Spleen (tissue), 11 donors: ENCODE measurements around the gene HLA-DQB2. TPM values are rescaled to one million over a fixed set of nuclear protein-coding genes. Genes with fewer than 3 reads are reported as not detected.

ENCODE experiments used
- DNase-seq: peaks from one replicate; pipeline ENCODE4 v3.0.0-alpha.2; 2020
- H3K27ac ChIP-seq, 8 donors: fragments of 200-600 bp; sonication (generic) in 7 of 8; 1 replicate in 4 of 8; 2 replicates in 4 of 8; pipeline versions ENCODE4 v1.5.0 to v1.8.0; 2016 to 2021; ENCODE audit warnings: inconsistent platforms in 4 of 8, mild to moderate bottlenecking in 4 of 8, moderate library complexity in 1 of 8
- H3K27me3 ChIP-seq, 7 donors: fragments of 200-600 bp; sonication (generic) in 6 of 7; replicated peaks in 1 of 7; 1 replicate in 4 of 7; 2 replicates in 3 of 7; pipeline versions ENCODE4 v1.5.0 to v1.8.0; 2016 to 2021; ENCODE audit warnings: inconsistent platforms in 3 of 7, mild to moderate bottlenecking in 1 of 7
- H3K36me3 ChIP-seq, 6 donors: fragments of 200-600 bp; sonication (generic) in 5 of 6; 1 replicate in 4 of 6; 2 replicates in 2 of 6; pipeline versions ENCODE4 v1.5.0 to v1.8.0; 2016 to 2021; ENCODE audit warnings: inconsistent platforms in 2 of 6
- H3K4me1 ChIP-seq, 6 donors: fragments of 200-600 bp; sonication (generic) in 5 of 6; 1 replicate in 3 of 6; 2 replicates in 3 of 6; pipeline versions ENCODE4 v1.5.0 to v1.8.0; 2016 to 2021; ENCODE audit warnings: inconsistent platforms in 3 of 6
- H3K4me3 ChIP-seq, 8 donors: fragments of 200-600 bp; sonication (generic) in 7 of 8; 1 replicate in 4 of 8; 2 replicates in 4 of 8; pipeline versions ENCODE4 v1.5.0 to v1.8.0; 2016 to 2021; ENCODE audit warnings: inconsistent platforms in 4 of 8, mild to moderate bottlenecking in 4 of 8, moderate library complexity in 2 of 8
- H3K9me3 ChIP-seq, 8 donors: fragments of 200-600 bp; sonication (generic) in 7 of 8; 1 replicate in 4 of 8; 2 replicates in 4 of 8; pipeline versions ENCODE4 v1.5.0 to v1.8.0; 2016 to 2021; ENCODE audit warnings: inconsistent platforms in 4 of 8
- POLR2A ChIP-seq, 3 donors: fragments of 450-650 bp; IDR thresholded peaks; one replicate each; pipeline ENCODE4 v1.5.1; 2017; ENCODE audit warnings: antibody characterized with exemption in 3 of 3, mild to moderate bottlenecking in 1 of 3
- POLR2AphosphoS5 ChIP-seq, 3 donors: sonication (generic); formaldehyde crosslinking; IDR thresholded peaks; one replicate each; pipeline ENCODE4 v1.5.1; 2017; ENCODE audit warnings: antibody characterized with exemption in 3 of 3
- WGBS, 5 donors: extraction: QIAGEN DNeasy Blood & Tissue Kit in 3 of 5; methylation state at CpG; one replicate each; pipeline versions ENCODE4 v1.1.5 to v1.1.7; 2013 to 2018; 5-methylcytosine and 5-hydroxymethylcytosine counted together
- intact Hi-C: fragments of 100-400 bp; cut with DNase I; formaldehyde crosslinking; loops from one replicate; pipeline ENCODE4 v1.15.0; 2023; ENCODE audit warnings: low total_unique reads
- microRNA-seq, 3 donors: library from miRNA; unstranded; fragments of <30 nt; microRNA quantifications; one replicate each; pipeline versions ENCODE4 to v1.1.0, GENCODE V29; 2019 to 2020
- polyA plus RNA-seq, 3 donors: library from polyadenylated mRNA; stranded (reverse); fragments of 200-250 nt; gene quantifications; one replicate each; pipeline ENCODE4 v1.2.1, GENCODE V29; 2013
- small RNA-seq, 4 donors: library from RNA; depleted of rRNA; stranded (forward); fragments of <200 nt; gene quantifications; one replicate each; pipeline ENCODE3, GENCODE V24; 2016
- total RNA-seq, 7 donors: library from RNA; depleted of rRNA in 3 of 7; stranded (reverse); fragments of >200 nt in 3 of 7; fragmentation: NEBNext Ultra II Directional in 4 of 7; extraction: Animal tissue kit (Norgen Biotek cat#: 25700) in 4 of 7; gene quantifications; one replicate each; pipeline versions ENCODE4 v1.1.0 to v1.2.1, GENCODE V29; 2016 to 2021
- TF ChIP-seq, protein P1 (sequence below), 11 experiments: fragments of 200-600 bp in 7 of 11; fragments of 450-650 bp in 4 of 11; sonication (generic) in 4 of 11; IDR thresholded peaks in 8 of 11; conservative IDR thresholded peaks in 3 of 11; 1 replicate in 7 of 11; 2 replicates in 4 of 11; pipeline versions ENCODE4 v1.4.0 to v1.8.0; 2016 to 2021; ENCODE audit warnings: antibody characterized with exemption in 11 of 11, inconsistent platforms in 4 of 11, mild to moderate bottlenecking in 1 of 11
- donor health status: healthy with polysubstance abuse.
- donor health status: DM: no; HTN: no; CAD: no; lungs with moderate emphysema.
- donor health status: DM: no; HTN: no; CAD: no.
- donor health status: Bipolar disorder and iron deficiency.
- donor health status: healthy.
- donor health status: DM: no; HTN: no; CAD: no.
- donor health status: DM: yes; HTN: yes; CAD: no.

Gene HLA-DQB2
- total and polyA plus RNA-seq, 10 donors, result 0.88 to 72.6 (median 5.8) TPM; not detected in 2

DNA sequence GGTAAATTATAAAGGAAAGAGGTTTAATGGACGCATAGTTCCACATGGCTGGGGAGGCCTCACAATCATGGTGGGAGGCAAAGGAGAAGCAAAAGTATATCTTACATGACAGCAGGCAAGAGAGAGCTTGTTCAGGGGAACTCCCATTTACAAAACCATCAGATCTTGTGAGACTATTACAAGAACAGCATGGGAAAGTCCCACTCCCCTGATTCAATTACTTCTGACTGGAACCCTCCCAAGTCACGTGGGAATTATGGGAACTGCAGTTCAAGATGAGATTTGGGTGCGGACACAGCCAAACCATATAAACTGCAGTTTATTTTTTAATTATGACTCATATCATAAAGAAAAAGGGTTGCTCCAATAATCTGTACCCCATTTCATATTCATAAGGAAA, 44.5 kb downstream of the HLA-DQB2 start:
- Histone ChIP-seq H3K4me3 (no peak overlapping the region), H3K27me3 (no peaks in the 10 kb centered on the region), H3K36me3 (no peaks in the 10 kb centered on the region), H3K4me1 (no peaks in the 10 kb centered on the region), H3K27ac (no peak overlapping the region), H3K9me3 (no peaks in the 10 kb centered on the region)
- TF ChIP-seq, protein P1, sequence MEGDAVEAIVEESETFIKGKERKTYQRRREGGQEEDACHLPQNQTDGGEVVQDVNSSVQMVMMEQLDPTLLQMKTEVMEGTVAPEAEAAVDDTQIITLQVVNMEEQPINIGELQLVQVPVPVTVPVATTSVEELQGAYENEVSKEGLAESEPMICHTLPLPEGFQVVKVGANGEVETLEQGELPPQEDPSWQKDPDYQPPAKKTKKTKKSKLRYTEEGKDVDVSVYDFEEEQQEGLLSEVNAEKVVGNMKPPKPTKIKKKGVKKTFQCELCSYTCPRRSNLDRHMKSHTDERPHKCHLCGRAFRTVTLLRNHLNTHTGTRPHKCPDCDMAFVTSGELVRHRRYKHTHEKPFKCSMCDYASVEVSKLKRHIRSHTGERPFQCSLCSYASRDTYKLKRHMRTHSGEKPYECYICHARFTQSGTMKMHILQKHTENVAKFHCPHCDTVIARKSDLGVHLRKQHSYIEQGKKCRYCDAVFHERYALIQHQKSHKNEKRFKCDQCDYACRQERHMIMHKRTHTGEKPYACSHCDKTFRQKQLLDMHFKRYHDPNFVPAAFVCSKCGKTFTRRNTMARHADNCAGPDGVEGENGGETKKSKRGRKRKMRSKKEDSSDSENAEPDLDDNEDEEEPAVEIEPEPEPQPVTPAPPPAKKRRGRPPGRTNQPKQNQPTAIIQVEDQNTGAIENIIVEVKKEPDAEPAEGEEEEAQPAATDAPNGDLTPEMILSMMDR (IDR thresholded peaks at IDR 0.05 in 8 of 11, conservative IDR thresholded peaks at IDR 0.05 in 3 of 11), result no peak
- TF ChIP-seq POLR2A (IDR thresholded peaks at IDR 0.05) (no peak), POLR2AphosphoS5 (IDR thresholded peaks at IDR 0.05) (no peak)
- intact Hi-C loops, result loop anchor here (10.0 kb wide), 1 partner anchor 56 kb away; no protein-coding TSS in a partner anchor
- WGBS, 5 donors, result 41 to 60% (median 51%) methylated on average over 3 of the region's 3 CpGs
- no peak for DNase-seq

DNA sequence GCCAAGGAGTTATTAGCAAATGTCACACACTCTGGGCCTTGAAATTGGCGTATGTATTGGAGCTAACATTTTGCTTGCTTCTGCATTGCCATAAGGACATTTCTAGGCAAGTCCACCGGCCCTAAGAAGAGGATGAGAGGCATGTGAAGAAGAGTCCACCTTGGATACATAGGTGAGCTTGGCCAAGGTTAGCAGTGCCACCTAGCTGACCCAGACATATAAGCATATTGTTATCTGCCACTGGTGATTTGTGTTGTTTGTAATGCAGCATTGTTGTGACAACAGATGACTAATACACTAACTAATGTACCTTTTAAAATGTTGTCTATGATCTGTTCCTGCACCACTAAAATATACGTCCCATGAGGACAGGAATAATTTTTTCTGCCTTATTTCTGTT, 46.9 kb downstream of the HLA-DQB2 start:
- H3K27me3 ChIP-seq, result no peaks in the 10 kb centered on the region
- intact Hi-C loops, result loop anchor here (10.0 kb wide), 1 partner anchor 58 kb away; no protein-coding TSS in a partner anchor
- H3K36me3 ChIP-seq, result no peaks in the 10 kb centered on the region
- no peak for TF ChIP-seq POLR2A (IDR thresholded peaks at IDR 0.05)
- TF ChIP-seq POLR2AphosphoS5 (IDR thresholded peaks at IDR 0.05), result no peak
- TF ChIP-seq, protein P1 (IDR thresholded peaks at IDR 0.05 in 8 of 11, conservative IDR thresholded peaks at IDR 0.05 in 3 of 11), result no peak
- H3K9me3 ChIP-seq, result no peaks in the 10 kb centered on the region
- H3K27ac ChIP-seq, result no peak overlapping the region
- no peaks in the 10 kb centered on the region for H3K4me1 ChIP-seq
- 78 to 94% (median 92%) methylated on average over 3 of the region's 3 CpGs for WGBS, 5 donors
- no peak for DNase-seq
- H3K4me3 ChIP-seq, result no peak overlapping the region

DNA sequence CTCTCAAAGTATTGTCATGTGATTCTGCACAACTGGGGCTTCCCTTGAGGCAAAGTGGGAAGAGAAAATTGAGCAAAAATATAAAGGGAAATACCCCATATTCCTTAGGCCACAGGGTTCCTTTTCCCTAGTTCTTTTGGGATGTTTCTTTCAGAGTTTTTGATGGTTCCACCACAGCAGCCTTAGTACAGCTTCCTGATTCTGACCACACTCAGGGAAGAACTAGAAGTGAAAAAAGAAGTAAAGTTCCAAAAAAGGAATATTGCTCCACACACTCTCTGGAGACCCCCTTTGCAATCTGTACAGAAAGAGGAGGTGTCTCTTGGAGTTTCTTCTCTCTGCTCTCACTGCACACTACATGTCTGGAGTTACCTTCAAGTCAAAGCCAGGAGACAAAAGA, 50.1 kb downstream of the HLA-DQB2 start:
- DNase-seq, result no peak
- no peaks in the 10 kb centered on the region for H3K4me1 ChIP-seq
- intact Hi-C loops, result loop anchor here (10.0 kb wide), 1 partner anchor 62 kb away; no protein-coding TSS in a partner anchor
- no peak overlapping the region for H3K27ac ChIP-seq
- H3K9me3 ChIP-seq, result no peaks in the 10 kb centered on the region
- H3K4me3 ChIP-seq, result no peak overlapping the region
- no peaks in the 10 kb centered on the region for H3K27me3 ChIP-seq
- no peak for TF ChIP-seq POLR2AphosphoS5 (IDR thresholded peaks at IDR 0.05)
- no peak for TF ChIP-seq POLR2A (IDR thresholded peaks at IDR 0.05)
- TF ChIP-seq, protein P1 (IDR thresholded peaks at IDR 0.05 in 8 of 11, conservative IDR thresholded peaks at IDR 0.05 in 3 of 11), result no peak
- H3K36me3 ChIP-seq, result no peaks in the 10 kb centered on the region

DNA sequence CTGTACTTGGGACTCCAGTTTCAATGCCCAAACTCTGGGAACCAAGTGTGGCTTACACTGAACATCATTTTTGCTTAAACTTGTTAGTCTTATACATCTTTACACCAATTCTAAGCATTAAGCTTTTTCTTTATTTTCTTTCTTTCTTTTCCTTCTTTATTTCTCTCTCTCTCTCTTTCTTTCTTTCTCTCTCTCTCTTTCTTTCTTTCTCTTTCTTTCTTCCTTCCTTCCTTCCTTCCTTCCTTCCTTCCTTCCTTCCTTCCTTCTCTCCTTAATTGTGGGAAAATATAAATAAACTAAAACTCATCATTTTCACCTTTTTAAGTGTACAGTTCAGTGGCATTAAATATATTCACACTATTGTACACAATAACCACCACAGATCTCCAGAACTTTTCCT, 53.7 kb downstream of the HLA-DQB2 start:
- intact Hi-C loops, result loop anchor here (10.0 kb wide), 1 partner anchor 65 kb away; no protein-coding TSS in a partner anchor
- TF ChIP-seq POLR2A (IDR thresholded peaks at IDR 0.05) (no peak), POLR2AphosphoS5 (IDR thresholded peaks at IDR 0.05) (no peak)
- TF ChIP-seq, protein P1 (IDR thresholded peaks at IDR 0.05 in 8 of 11, conservative IDR thresholded peaks at IDR 0.05 in 3 of 11), result no peak

More for the DNA sequence above, 53.7 kb downstream of the HLA-DQB2 start:
- Histone ChIP-seq H3K27ac (no peak overlapping the region), H3K4me1 (no peaks in the 10 kb centered on the region), H3K9me3 (no peaks in the 10 kb centered on the region), H3K4me3 (no peak overlapping the region), H3K27me3 (no peaks in the 10 kb centered on the region), H3K36me3 (no peaks in the 10 kb centered on the region)
- DNase-seq, result no peak

Small RNA genes lying within 50 kb of the gene (microRNA-seq; reads per million reads assigned to microRNA genes)
- 0 reads per million in 3 donors for gene MIR3135B

Small RNA genes lying within 50 kb of the gene (small RNA-seq; reads per million reads assigned to genes)
- gene MIR3135B, result 0 reads per million in 4 donors

Other genes with a start within 250 kb of the HLA-DQB2 start
- gene HLA-DRB5, start 233.2 kb downstream of the HLA-DQB2 start, total RNA-seq, result 100 to 1,000 TPM in 4 of 7 donors, 10 to 100 TPM in 1, 1 to 10 TPM in 2; 1.9 to 633 (median 121) TPM
- gene HLA-DRB5, start 233.2 kb downstream of the HLA-DQB2 start, polyA plus RNA-seq, result 10 to 100 TPM in 1 of 3 donors, 1 to 10 TPM in 2; 3.0 to 18.6 (median 3.5) TPM
- 100 to 1,000 TPM; 158 to 779 (median 365) TPM for gene HLA-DRB1, start 173.7 kb downstream of the HLA-DQB2 start, total RNA-seq
- 100 to 1,000 TPM; 450 to 729 (median 573) TPM for gene HLA-DRB1, start 173.7 kb downstream of the HLA-DQB2 start, polyA plus RNA-seq
- 100 to 1,000 TPM in 6 of 7 donors, 10 to 100 TPM in 1; 19.1 to 340 (median 196) TPM for gene HLA-DQA1, start 126.1 kb downstream of the HLA-DQB2 start, total RNA-seq
- 100 to 1,000 TPM; 249 to 441 (median 420) TPM for gene HLA-DQA1, start 126.1 kb downstream of the HLA-DQB2 start, polyA plus RNA-seq
- gene HLA-DQB1, start 96.9 kb downstream of the HLA-DQB2 start, total RNA-seq, result 100 to 1,000 TPM in 4 of 7 donors, 10 to 100 TPM in 2, 1 to 10 TPM in 1; 6.1 to 271 (median 120) TPM
- 1,000 to 10,000 TPM in 1 of 3 donors, 100 to 1,000 TPM in 2; 383 to 1,152 (median 620) TPM for gene HLA-DQB1, start 96.9 kb downstream of the HLA-DQB2 start, polyA plus RNA-seq
- gene HLA-DQA2, start 22.1 kb downstream of the HLA-DQB2 start, total RNA-seq, result 10 to 100 TPM in 4 of 7 donors, 1 to 10 TPM in 2, under 1 TPM in 1; 0.46 to 84.9 (median 10.9) TPM
- gene HLA-DQA2, start 22.1 kb downstream of the HLA-DQB2 start, polyA plus RNA-seq, result under 1 TPM; 0.10 to 0.29 (median 0.24) TPM
- 10 to 100 TPM; 30.7 to 50.7 (median 43.9) TPM for gene HLA-DOB, start 53.5 kb upstream of the HLA-DQB2 start, total RNA-seq
- gene HLA-DOB, start 53.5 kb upstream of the HLA-DQB2 start, polyA plus RNA-seq, result 100 to 1,000 TPM; 112 to 179 (median 141) TPM
- gene TAP2, start 75.2 kb upstream of the HLA-DQB2 start, total RNA-seq, result 100 to 1,000 TPM in 1 of 7 donors, 10 to 100 TPM in 6; 33.0 to 106 (median 77.9) TPM
- gene TAP2, start 75.2 kb upstream of the HLA-DQB2 start, polyA plus RNA-seq, result 10 to 100 TPM; 26.4 to 40.9 (median 34.0) TPM
- 100 to 1,000 TPM; 109 to 156 (median 147) TPM for gene PSMB8, start 80.5 kb upstream of the HLA-DQB2 start, total RNA-seq
- gene PSMB8, start 80.5 kb upstream of the HLA-DQB2 start, polyA plus RNA-seq, result 100 to 1,000 TPM; 248 to 288 (median 279) TPM
- gene TAP1, start 90.2 kb upstream of the HLA-DQB2 start, total RNA-seq, result 100 to 1,000 TPM; 108 to 172 (median 147) TPM
- 100 to 1,000 TPM in 2 of 3 donors, 10 to 100 TPM in 1; 98.5 to 154 (median 133) TPM for gene TAP1, start 90.2 kb upstream of the HLA-DQB2 start, polyA plus RNA-seq
- gene PSMB9, start 90.7 kb upstream of the HLA-DQB2 start, total RNA-seq, result 100 to 1,000 TPM; 141 to 206 (median 169) TPM
- 100 to 1,000 TPM; 172 to 328 (median 204) TPM for gene PSMB9, start 90.7 kb upstream of the HLA-DQB2 start, polyA plus RNA-seq
- gene HLA-DMB, start 177.5 kb upstream of the HLA-DQB2 start, total RNA-seq, result 100 to 1,000 TPM; 124 to 178 (median 144) TPM
- 100 to 1,000 TPM; 158 to 226 (median 209) TPM for gene HLA-DMB, start 177.5 kb upstream of the HLA-DQB2 start, polyA plus RNA-seq
- gene HLA-DMA, start 189.6 kb upstream of the HLA-DQB2 start, total RNA-seq, result 100 to 1,000 TPM; 141 to 218 (median 173) TPM
- 100 to 1,000 TPM; 235 to 423 (median 270) TPM for gene HLA-DMA, start 189.6 kb upstream of the HLA-DQB2 start, polyA plus RNA-seq
- gene BRD2, start 205.1 kb upstream of the HLA-DQB2 start, total RNA-seq, result 100 to 1,000 TPM; 169 to 277 (median 234) TPM
- gene BRD2, start 205.1 kb upstream of the HLA-DQB2 start, polyA plus RNA-seq, result 100 to 1,000 TPM in 2 of 3 donors, 10 to 100 TPM in 1; 80.5 to 127 (median 103) TPM
- 10 to 100 TPM; 30.8 to 89.5 (median 68.6) TPM for gene HLA-DOA, start 246.1 kb upstream of the HLA-DQB2 start, total RNA-seq
- 10 to 100 TPM; 36.9 to 48.7 (median 40.0) TPM for gene HLA-DOA, start 246.1 kb upstream of the HLA-DQB2 start, polyA plus RNA-seq